H1 (cell line): ENCODE results near the gene POU2F2.

Experiments used
- BCL11A ChIP-seq, 2 experiments: IDR thresholded peaks; one replicate each; pipeline ENCODE4 v1.6.1; 2011; ENCODE audit warnings: low read depth in 2 of 2, low read length in 2 of 2, mild to moderate bottlenecking in 2 of 2
- CBX5 ChIP-seq: fragments of 300-800, 300-1000 bp; sonication (generic); IDR thresholded peaks from 2 replicates; pipeline ENCODE4 v1.7.1; 2016; ENCODE audit warnings: antibody characterized with exemption, low read length, low read depth
- CEBPB ChIP-seq: IDR thresholded peaks from 2 replicates; pipeline ENCODE4 v1.6.1; 2012; ENCODE audit warnings: low read depth, low read length
- CTCF ChIP-seq, 3 experiments: IDR thresholded peaks; 1 replicate in 2 of 3; 2 replicates in 1 of 3; pipeline versions ENCODE4 v1.5.1 to v1.6.1; 2011; ENCODE audit warnings: low read length in 3 of 3, mild to moderate bottlenecking in 3 of 3, inconsistent platforms in 2 of 3, low read depth in 1 of 3, moderate library complexity in 1 of 3; ENCODE audit not compliant: insufficient read depth in 1 of 3; ENCODE audit errors: control extremely low read depth in 1 of 3
- EZH2 ChIP-seq: fragments of 200-600 bp; sonication (generic); IDR thresholded peaks from 2 replicates; pipeline ENCODE4 v1.7.1; 2012; ENCODE audit warnings: low read depth, mild to moderate bottlenecking, moderate library complexity, low read length, inconsistent platforms; ENCODE audit not compliant: severe bottlenecking
- JUN ChIP-seq: IDR thresholded peaks from 2 replicates; pipeline ENCODE4 v1.6.1; 2011; ENCODE audit warnings: low read depth, mild to moderate bottlenecking, improper control_type of control experiment, low read length
- MAFK ChIP-seq: IDR thresholded peaks from 2 replicates; pipeline ENCODE4 v1.6.1; 2012; ENCODE audit warnings: low read depth, mild to moderate bottlenecking, improper control_type of control experiment, low read length
- NRF1 ChIP-seq: IDR thresholded peaks from 2 replicates; pipeline ENCODE4 v1.6.1; 2011; ENCODE audit warnings: mild to moderate bottlenecking, low read depth, low read length, improper control_type of control experiment
- POLR2AphosphoS5 ChIP-seq: IDR thresholded peaks from 2 replicates; pipeline ENCODE4 v1.6.1; 2011; ENCODE audit warnings: low read depth, low read length
- SP1 ChIP-seq: IDR thresholded peaks from 2 replicates; pipeline ENCODE4 v1.6.1; 2011; ENCODE audit warnings: low read depth, low read length
- SP2 ChIP-seq: IDR thresholded peaks from 2 replicates; pipeline ENCODE4 v1.6.1; 2012; ENCODE audit warnings: mild to moderate bottlenecking, low read length, inconsistent platforms
- TBP ChIP-seq: IDR thresholded peaks from 2 replicates; pipeline ENCODE4 v1.6.1; 2011; ENCODE audit warnings: low read depth, low read length, improper control_type of control experiment
- ZNF274 ChIP-seq: IDR thresholded peaks from 2 replicates; pipeline ENCODE4 v1.7.0; 2012; ENCODE audit warnings: low read length, borderline replicate concordance; ENCODE audit errors: extremely low read depth

GRCh38 chr19:42109896-42110295 lies 22.4 kb downstream of the POU2F2 start:
- TF ChIP-seq CTCF (IDR thresholded peaks at IDR 0.05; ENCODE audit: control extremely low read depth in 1 of 3, insufficient read depth in 1 of 3, low read depth in 1 of 3, low read length in 3 of 3) = no peak
- TF ChIP-seq SP2 = no peak
- no peak for TF ChIP-seq CBX5
- TF ChIP-seq EZH2 = no peak
- no peak for TF ChIP-seq MAFK
- TF ChIP-seq NRF1 = no peak
- TF ChIP-seq JUN = no peak
- no peak for TF ChIP-seq TBP
- TF ChIP-seq BCL11A (IDR thresholded peaks at IDR 0.05; ENCODE audit: low read depth in 2 of 2, low read length in 2 of 2) = no peak
- TF ChIP-seq ZNF274 = no peak
- TF ChIP-seq POLR2AphosphoS5 = no peak
- TF ChIP-seq CEBPB = no peak
- no peak for TF ChIP-seq SP1
